Epithelial cell of prostate (primary cell): Measurements from ENCODE around the gene EIF3C.
"Not testable (repeated sequence)": the region's sequence is repeated elsewhere in the genome, so short reads cannot be mapped to it uniquely, and the experiment has no call there.

Experiments
- DNase-seq: peaks from one replicate; pipeline ENCODE4 v3.0.0-alpha.2; 2011; ENCODE audit warnings: low read depth, low spot score
- H3K27ac ChIP-seq: fragments of 450-650 bp; 2 replicates; pipeline ENCODE4 v1.5.1; 2017; ENCODE audit warnings: mild to moderate bottlenecking

The EIF3C gene, protein sequence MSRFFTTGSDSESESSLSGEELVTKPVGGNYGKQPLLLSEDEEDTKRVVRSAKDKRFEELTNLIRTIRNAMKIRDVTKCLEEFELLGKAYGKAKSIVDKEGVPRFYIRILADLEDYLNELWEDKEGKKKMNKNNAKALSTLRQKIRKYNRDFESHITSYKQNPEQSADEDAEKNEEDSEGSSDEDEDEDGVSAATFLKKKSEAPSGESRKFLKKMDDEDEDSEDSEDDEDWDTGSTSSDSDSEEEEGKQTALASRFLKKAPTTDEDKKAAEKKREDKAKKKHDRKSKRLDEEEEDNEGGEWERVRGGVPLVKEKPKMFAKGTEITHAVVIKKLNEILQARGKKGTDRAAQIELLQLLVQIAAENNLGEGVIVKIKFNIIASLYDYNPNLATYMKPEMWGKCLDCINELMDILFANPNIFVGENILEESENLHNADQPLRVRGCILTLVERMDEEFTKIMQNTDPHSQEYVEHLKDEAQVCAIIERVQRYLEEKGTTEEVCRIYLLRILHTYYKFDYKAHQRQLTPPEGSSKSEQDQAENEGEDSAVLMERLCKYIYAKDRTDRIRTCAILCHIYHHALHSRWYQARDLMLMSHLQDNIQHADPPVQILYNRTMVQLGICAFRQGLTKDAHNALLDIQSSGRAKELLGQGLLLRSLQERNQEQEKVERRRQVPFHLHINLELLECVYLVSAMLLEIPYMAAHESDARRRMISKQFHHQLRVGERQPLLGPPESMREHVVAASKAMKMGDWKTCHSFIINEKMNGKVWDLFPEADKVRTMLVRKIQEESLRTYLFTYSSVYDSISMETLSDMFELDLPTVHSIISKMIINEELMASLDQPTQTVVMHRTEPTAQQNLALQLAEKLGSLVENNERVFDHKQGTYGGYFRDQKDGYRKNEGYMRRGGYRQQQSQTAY

DNA sequence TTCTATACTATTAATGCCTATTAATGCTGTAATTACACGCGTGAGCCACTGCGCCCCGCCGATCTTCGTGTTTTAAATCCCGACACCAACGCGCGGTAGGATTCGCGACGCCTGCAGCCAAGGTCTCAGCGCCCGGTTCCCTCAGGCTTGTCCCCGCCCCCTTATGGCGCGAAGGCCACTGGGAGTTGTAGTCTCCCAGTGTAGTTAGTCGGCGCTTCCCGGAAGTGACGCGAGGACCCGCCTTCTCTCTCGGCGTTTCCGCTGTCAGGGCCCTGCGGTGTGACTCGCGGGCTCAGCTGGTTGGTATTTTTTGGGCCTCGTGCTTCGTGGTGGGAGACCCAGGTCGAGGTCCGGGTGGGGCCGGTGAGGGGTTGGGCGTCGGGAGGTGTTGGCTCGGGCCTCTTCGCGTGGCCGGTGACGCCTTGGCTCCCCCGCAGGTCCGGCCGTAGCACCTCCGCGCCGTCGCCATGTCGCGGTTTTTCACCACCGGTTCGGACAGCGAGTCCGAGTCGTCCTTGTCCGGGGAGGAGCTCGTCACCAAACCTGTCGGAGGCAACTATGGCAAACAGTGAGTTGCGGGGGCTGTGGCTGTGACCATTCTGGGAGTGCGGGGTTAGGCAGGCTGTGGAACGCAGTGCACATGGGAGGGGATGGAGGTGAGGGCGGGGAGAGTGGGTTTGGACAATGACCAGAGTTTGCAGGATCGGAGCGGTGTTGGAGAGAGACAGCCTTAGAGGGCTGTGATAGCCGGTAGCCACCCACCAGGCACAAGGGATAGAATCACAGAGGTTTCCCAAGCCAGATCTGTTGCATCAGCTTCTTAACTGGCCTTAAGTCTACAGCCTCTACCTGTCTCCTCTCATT lies at the start of gene EIF3C:
TSS of gene EIF3C (plus strand) at position 245 of the 864 bp plus-strand sequence. CDS start at position 468, 223 bp downstream.
- not testable (repeated sequence) for H3K27ac ChIP-seq, DNase-seq

DNA sequence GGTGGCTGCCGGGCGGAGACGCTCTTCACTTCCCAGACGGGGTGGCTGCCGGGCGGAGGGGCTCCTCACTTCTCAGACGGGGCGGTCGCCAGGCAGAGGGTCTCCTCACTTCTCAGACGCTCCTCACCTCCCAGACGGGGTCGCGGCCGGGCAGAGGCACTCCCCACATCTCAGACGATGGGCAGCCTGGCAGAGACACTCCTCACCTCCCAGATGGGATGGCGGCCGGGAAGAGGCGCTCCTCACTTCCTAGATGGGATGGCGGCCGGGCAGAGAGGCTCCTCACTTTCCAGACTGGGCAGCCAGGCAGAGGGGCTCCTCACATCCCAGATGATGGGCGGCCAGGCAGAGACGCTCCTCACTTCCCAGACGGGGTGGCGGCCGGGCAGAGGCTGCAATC lies 45.0 kb upstream of the EIF3C start:
- not testable (repeated sequence) for DNase-seq, H3K27ac ChIP-seq

DNA sequence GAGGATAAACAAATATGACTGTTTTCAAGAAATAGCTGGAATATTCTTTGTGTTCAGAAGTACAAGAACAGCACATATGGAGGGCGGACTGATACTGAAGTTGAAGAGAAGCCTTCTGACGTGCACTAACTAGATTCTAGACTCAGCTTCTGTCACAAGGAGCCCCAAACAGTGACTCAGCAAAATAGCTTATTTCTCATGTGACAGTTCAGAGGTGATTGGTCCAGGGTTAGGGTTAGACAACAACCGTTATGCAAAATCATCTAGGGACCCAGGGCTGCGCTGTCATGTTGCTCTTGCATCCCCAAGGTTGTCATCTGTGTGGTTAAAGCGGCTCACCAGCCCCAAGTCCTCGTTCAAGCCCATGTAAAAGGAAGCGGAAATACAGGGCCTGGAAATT lies 43.8 kb upstream of the EIF3C start:
- DNase-seq, H3K27ac ChIP-seq: not testable (repeated sequence)

DNA sequence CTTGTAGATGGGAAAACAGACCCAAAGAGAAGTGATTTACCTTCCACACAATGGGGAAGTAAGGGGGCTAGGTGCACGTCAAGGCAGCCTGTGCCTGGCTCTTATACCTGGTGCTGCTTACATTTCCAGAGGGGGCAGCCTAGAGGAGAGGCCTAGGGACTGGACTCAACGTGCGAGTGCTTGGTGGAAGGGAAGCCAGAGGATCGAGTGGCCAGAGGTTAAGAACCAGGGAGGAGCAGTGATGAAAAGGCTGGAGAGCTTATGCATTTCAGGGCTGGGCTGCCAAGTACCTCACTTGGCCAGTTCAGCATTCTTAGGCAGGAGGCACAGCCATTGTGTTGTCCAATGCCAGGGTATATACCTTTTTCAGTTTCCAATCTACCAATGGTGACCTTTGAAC lies 43.1 kb upstream of the EIF3C start:
- not testable (repeated sequence) for H3K27ac ChIP-seq, DNase-seq

DNA sequence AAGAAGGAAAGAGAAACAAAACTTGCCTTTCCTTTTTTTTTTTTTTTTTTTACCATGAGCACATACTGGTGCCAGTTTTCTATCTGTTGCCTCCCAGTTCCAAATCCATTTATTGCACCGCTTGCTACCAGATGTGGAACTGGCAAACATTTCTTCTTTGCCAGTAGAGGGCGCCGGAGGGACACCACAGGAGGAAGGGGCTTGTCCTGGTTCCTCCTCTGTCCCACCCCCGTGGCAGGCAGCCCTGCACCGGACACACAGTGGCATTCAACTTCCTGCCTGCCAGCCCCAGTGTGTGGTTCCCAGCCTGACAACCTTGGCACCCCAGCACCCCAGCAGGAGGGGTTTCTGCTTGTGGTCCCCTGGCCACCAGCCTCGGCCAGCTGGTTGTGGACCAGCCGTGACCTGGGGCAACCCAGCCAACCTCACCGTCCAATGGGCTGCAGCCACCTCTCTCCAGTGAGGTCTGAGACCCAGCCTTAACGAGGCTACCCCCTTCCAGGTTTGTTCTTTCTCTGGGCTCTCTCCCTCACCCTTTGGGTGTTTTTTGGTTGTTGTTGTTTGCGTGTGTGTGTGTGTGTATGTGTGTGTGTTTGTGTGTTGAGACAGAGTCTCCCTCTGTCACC lies 22.8 kb upstream of the EIF3C start:
- H3K27ac ChIP-seq, DNase-seq: not testable (repeated sequence)

DNA sequence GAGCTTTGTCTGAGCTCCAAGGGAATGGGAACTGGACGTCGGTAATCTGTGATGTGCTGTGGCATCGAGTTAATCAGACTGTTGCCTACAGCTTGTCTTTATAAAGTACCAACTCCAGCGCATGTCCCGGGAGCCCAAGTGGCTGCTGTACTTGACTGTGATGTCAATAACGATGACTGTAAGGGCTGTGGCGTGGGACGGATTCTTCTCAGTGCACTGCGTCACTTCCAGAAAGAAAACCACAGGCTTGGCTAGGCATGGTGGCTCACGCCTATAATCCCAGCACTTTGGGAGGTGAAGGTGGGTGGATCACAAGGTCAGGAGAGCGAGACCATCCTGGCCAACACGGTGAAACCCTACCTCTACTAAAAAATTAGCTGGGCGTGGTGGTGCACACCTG lies 21.8 kb upstream of the EIF3C start:
- DNase-seq, H3K27ac ChIP-seq: not testable (repeated sequence)

DNA sequence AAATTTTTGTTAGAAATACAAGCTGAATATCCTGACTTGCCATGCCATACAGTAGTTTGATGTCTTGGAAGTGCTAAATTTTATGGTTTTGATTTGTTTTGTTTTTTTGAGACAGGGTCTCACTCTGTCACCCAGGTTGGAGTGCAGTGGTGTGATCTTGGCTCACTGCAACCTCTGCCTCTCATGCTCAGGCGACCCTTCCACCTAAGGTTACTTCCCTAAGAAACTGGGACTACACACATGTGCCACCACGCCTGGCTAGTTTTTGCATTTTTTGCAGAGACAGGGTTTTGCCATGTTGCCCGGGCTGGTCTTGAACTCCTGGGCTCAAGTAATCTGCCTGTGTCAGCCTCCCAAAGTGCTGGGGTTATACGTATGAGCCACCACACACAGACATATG lies 19.5 kb upstream of the EIF3C start:
- DNase-seq, H3K27ac ChIP-seq: not testable (repeated sequence)

DNA sequence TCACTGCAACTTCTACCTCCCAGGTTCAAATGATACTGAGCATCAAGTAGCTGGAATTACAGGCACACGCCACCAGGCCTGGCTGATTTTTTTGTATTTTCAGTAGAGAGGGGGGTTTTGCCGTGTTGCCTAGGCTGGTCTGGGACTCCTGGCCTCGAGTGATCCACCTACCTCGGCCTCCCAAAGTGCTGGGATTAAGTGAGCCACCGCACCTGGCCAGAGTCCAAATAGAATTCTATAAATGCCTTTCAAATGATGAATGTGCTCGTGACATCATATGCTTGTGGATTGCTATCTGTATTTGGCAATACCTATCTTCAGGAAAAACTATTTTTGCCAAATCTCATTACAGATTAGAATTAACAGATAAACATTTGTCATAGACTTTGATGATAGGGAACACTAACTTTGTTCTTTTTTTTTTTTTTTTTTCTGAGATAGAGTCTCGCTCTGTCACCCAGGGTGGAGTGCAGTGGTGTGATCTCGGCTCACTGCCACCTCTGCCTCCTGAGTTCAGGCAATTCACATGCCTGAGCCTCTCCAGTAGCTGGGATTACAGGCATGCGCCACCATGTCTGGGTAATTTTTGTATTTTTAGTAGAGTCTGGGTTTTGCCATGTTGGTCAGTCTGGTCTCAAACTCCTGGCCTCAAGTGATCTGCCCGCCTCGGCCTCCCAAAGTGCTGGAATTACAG lies 17.9 kb upstream of the EIF3C start:
- H3K27ac ChIP-seq, result not testable (repeated sequence)

DNA sequence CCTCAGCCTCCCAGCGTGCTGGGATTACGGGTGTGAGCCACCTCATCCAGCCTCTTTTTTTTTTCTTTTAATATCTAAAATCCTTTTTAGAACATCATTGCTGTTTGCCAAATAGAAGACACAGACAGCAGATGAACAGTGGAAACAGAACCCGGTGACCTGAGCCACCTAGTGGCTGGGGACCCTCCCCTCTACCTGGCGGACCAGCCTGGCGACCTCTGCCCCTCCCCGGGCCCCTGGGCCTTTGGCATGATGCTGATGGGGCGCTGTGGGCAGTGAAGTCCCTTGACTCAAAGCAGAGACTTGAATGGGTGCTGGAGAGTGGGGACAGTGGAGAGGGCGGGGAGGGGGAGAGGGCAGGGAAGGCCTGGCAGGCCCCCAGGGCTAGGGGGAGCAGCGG lies 11.5 kb upstream of the EIF3C start:
- DNase-seq, H3K27ac ChIP-seq: not testable (repeated sequence)

More for the DNA sequence above, 17.9 kb upstream of the EIF3C start:
- DNase-seq, result not testable (repeated sequence)

DNA sequence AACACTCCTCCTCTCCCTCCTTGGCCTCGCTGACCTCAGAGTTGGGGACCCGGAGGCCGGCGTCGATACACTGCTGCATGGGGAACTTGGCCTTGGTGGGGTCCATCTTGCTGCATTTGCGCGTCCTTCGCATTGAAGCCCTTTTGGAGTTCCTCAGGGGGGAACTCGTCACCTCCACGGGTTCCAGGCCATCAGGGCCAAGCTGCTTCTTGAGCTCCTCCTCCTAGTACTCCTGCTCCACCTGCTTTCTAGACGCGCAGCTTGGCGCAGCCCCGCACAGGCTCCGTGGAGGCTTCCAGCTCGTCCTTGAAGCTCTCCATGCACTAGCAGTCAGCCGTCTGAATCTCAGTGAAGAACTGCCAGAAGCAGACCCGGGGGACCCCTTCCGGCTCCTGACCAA lies 10.9 kb upstream of the EIF3C start:
- not testable (repeated sequence) for DNase-seq, H3K27ac ChIP-seq

DNA sequence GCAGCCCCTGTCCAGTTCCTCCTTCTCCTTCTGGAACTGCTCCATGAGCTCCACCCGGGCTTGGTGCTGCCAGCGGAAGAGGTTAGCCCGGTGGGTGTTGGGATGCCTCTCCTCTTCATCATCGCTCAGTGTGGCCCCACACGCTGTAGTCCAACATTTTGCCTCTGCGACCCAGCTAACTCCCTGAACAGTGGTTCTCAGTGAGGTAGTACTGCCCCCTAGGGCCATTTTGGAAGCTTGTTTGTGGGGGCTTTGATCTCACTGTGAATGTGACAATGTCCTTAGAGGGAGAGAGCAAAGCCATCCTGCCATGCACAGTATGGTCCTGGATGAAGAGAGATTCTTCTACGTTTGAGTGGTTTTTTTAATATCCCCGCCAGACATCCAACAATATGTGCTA lies 9.9 kb upstream of the EIF3C start:
- H3K27ac ChIP-seq, DNase-seq: not testable (repeated sequence)

DNA sequence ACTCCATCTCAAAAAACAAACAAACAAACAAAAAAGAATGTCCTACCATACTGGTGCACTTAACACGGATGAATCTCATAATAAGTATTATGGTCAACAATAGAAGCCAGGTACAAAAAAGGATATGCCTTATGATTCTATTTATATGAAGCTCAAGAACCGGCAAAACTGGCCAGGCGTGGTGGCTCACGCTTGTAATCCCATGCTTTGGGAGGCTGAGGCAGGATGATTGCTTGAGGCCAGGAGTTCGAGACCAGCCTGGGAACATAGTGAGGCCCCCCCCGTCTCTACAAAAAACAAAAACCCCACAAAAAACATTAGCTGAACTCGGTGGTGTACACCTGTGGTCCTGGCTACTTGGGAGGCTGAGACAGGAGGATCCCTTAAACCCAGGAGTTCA lies 7.0 kb upstream of the EIF3C start:
- not testable (repeated sequence) for DNase-seq, H3K27ac ChIP-seq

DNA sequence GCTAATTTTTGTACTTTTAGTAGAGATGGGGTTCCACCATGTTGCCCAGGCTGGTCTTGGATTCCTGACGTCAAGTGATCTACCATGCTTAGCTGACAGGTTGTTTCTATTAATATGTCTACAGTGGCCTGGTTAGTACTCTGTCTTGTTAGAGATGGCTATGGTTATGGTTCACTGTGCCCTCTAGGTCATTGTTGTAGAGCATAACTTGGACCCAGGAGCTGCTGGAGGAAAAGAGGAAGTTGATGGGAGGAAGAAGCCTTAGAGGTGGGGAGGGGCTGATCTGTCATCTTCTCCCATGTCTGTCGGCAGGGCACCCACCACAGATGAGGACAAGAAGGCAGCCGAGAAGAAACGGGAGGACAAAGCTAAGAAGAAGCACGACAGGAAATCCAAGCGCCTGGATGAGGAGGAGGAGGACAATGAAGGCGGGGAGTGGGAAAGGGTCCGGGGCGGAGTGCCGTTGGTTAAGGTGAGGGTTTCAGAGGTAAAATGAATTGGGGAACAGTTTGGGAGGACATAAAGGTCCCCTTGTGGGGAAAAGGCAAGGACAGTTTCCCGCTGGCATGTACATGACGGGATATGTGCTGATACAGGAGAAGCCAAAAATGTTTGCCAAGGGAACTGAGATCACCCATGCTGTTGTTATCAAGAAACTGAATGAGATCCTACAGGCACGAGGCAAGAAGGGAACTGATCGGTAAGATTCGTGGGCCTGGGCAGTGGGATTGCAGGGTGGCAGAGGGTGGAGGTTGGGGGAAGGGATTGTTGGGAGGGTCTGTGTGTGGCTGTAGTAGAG lies 11.8 kb downstream of the EIF3C start:
- H3K27ac ChIP-seq, DNase-seq: not testable (repeated sequence)

DNA sequence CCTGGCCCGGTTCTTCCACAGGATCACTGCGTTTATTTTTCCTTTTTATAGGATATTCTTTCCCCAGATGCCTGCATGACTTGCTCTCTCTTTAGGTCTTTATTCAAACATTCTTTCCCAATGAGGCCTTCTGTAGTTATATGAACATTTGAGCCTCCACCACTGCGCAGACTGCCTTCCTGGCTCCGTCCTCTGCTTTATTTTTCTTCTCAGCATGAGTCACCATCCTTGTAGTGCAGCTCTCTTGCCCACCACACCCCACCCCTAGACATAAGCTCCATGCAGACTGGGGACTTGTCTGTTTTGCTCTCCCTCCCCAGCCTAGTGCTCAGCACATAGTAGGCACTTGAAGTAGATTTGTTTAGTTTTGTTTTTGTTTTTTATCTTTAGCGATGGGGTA lies 20.0 kb downstream of the EIF3C start:
- not testable (repeated sequence) for H3K27ac ChIP-seq, DNase-seq

DNA sequence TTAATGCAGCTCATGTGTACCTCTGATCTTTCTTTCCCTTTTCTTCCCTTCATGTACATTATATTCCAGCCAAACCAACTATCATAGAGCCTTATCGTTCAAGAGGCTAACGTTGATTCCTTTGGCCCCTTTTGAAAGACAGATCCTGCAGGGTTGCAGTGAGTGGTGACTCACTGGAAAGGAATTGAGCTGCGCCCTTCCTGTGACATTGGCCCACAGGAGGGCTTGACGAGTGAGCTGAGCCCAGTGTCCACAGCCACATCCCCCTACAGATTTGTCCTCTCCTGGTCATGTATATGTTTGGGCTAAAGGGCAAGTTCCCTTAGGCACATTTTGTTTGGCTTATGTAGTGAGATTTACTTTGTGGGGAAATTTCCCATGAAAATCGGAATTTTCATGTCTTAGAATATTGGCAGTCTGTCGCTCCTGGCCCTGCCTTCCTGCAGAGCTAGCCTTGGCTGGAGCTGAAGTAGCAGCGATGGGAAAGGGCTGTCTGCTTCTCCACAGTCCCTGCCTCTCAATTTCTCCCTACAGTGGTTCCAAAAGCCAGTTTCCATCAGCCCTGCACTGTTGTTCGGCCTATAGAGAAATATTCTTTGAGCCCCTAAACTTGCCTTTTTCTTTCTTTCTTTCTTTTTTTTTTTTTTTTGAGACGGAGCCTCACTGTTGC lies 21.3 kb downstream of the EIF3C start:
- not testable (repeated sequence) for H3K27ac ChIP-seq, DNase-seq

DNA sequence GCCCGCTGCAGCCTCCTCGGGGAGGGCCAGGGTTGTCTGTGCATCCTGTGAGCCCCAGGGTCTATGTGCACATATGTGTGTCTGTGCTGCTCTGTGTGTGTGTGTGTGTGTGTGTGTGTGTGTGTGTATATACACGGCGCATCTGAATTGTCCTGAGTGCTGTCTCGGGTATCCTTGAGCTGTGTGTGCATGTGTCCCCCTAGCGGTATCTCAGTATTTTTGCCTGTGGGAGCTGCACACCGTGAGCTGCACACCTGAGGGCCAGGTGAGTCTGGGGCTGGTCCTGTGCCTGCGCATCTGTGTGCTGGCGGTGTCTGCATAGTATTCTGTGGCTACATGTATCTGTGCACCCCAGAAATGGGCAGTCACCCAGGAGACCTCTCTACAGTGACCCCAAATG lies 28.5 kb downstream of the EIF3C start:
- not testable (repeated sequence) for DNase-seq, H3K27ac ChIP-seq

DNA sequence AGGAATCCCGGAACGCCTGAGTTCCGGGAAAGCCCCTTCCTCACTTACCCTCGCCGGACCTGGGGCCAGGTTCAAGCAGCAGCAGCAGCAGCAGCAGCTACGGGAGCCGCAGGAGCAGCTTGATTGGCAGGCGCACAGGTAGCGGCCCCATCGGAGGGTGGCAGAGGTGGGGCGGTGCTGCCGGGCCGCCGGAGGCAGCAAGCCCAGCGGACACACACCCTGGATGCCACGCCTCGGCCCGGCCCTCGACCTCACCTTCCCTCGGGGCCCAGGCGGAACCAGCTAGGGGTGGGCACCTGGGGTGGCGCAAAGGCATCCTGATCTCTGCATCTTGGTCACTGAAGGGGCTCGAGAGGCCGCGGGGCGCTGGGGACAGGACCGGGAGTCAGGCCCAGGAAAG lies 29.4 kb downstream of the EIF3C start:
- not testable (repeated sequence) for H3K27ac ChIP-seq, DNase-seq

DNA sequence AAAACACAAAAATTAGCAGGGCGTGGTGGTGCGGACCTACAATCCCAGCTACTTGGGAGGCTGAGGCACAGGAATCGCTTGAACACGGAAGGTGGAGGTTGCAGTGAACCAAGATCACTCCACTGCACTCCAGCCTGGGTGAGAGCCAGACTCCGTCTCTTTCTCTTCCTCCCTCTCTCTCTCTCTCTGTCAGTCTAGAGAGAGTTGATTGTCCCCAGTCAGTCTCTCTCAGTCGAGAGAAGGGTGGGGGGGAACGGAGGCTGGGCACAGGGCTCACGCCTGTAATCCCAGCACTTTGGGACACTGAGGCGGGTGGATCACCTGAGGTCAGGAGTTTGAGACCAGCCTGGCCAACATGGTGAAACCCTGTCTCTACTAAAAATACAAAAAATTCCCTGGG lies 30.0 kb downstream of the EIF3C start:
- H3K27ac ChIP-seq, DNase-seq: not testable (repeated sequence)
